ENCODE measurements around the gene MGLL.

Gene MGLL

GRCh38 chr3:127646501-127647046, 175.7 kb downstream of the MGLL start:
- DNase-seq: no peak

GRCh38 chr3:127645371-127646015, 176.8 kb downstream of the MGLL start:
- no peak for DNase-seq

GRCh38 chr3:127644641-127645370, 177.5 kb downstream of the MGLL start:
- no peak for DNase-seq

- DNase-seq: no peak
Observed at GRCh38 chr3:127640042-127640355, 182.3 kb downstream of the MGLL start.

GRCh38 chr3:127639173-127640041, 182.9 kb downstream of the MGLL start:
- DNase-seq: no peak

Data from activated CD4-positive, CD25-positive, alpha-beta regulatory T cell treated with anti-CD3 and anti-CD28 coated beads, Interleukin-2, amount 50 U/mL, for 72 hours (primary cell).